ENCODE results near the gene HBD.

DNA sequence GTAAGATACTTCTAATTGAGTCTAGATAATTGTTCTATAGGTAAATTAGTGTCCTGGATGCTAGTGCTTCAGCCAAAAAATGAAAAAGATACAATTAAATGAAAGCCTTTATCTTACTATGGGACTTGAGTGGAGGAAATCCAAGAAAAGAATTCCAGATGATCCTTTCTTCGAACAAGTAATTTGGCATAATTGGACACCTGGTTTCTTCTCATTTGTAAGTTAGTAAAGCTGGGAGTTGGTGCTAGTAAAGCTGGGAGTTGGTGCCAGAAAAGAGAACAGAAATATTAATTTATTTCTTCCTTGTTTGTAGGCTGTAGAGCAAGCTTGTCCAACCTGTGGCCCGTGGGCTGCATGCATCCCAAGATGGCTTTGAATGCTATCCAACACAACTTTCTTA is 46.1 kb downstream of the HBD start:
- TF ChIP-seq CTCF (IDR thresholded peaks at IDR 0.05) (no peak), EZH2 (IDR thresholded peaks at IDR 0.05; ENCODE audit: borderline replicate concordance, insufficient read depth, low read depth, low read length, poor library complexity, severe bottlenecking) (no peak)
